ENCODE results near the gene BPIFB2. TPM values are rescaled to one million over a fixed set of nuclear protein-coding genes. Genes with fewer than 3 reads are reported as not detected.

Gene BPIFB2, protein sequence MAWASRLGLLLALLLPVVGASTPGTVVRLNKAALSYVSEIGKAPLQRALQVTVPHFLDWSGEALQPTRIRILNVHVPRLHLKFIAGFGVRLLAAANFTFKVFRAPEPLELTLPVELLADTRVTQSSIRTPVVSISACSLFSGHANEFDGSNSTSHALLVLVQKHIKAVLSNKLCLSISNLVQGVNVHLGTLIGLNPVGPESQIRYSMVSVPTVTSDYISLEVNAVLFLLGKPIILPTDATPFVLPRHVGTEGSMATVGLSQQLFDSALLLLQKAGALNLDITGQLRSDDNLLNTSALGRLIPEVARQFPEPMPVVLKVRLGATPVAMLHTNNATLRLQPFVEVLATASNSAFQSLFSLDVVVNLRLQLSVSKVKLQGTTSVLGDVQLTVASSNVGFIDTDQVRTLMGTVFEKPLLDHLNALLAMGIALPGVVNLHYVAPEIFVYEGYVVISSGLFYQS
- total RNA-seq = 10 to 100 TPM in 1 of 4 donors, 1 to 10 TPM in 1, under 1 TPM in 1, not detected in 1; 0.19 to 93.5 (median 1.6) TPM

DNA sequence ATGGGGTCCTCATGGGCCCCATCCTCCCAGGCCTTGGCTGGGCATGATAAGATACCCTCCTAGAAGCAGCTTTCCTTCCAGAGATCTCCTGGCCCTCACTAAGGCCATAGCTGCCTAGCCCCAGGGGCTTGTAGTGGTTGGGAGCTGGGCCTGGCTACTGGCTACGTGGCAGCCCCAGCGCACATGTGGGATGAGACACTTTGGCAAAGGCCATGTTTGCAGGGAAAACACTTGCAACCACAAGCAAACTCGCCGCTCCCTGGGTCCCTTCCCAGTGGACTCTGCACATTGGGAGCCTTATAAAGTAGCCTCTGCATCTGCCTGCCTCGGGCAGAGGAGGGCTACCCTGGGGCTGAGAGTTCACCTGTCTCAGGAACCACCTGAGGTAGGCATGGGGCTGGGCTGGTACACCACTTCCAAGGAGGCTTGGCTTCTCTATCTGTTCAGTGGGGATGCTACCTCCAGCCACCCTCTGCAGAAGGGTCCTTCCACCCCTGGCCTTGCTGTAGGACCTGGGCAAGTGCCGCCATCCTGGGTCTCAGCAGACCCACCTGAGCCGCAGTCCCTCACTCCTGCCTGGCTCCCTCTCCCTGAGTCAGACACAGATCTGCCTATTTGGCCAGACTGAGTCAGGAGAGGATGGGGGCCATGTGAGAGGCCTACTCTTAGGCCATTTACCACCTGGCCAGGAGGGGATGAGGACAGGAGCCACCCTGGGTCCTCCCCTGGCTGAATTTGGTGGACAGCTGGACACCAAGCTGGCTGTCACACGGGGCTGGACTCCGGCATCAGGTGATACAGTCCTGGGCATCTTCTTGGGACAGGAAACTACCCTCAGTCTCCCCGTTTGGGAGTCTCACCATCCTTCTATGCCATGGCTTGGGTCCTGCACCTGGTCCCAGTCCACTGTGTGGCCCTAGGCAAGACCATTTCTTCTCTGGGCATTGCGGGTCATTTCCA lies at the start of gene BPIFB2:
Gene BPIFB2, plus strand, starts transcription at position 329 of the 960 bp plus-strand sequence. CDS start 871 bp downstream, outside the sequence.
- H3K27me3 ChIP-seq = peaks cover 0 to 31% (median 0%) of the 10 kb centered on the region in 4 donors
- H3K4me1 ChIP-seq = peaks cover 0 to 8% (median 0%) of the 10 kb centered on the region in 3 donors
- no peaks in the 10 kb centered on the region for H3K36me3 ChIP-seq
- H3K27ac ChIP-seq = no peak within 1 kb of the TSS
- DNase-seq = no peak
- no peaks in the 10 kb centered on the region for H3K9me3 ChIP-seq
- intact Hi-C loops (cut with DNase I) = no loop called here
- WGBS, 2 donors = 91 to 100% methylated on average over 2 to 4 of the region's 11 CpGs
- TF ChIP-seq, protein P1, sequence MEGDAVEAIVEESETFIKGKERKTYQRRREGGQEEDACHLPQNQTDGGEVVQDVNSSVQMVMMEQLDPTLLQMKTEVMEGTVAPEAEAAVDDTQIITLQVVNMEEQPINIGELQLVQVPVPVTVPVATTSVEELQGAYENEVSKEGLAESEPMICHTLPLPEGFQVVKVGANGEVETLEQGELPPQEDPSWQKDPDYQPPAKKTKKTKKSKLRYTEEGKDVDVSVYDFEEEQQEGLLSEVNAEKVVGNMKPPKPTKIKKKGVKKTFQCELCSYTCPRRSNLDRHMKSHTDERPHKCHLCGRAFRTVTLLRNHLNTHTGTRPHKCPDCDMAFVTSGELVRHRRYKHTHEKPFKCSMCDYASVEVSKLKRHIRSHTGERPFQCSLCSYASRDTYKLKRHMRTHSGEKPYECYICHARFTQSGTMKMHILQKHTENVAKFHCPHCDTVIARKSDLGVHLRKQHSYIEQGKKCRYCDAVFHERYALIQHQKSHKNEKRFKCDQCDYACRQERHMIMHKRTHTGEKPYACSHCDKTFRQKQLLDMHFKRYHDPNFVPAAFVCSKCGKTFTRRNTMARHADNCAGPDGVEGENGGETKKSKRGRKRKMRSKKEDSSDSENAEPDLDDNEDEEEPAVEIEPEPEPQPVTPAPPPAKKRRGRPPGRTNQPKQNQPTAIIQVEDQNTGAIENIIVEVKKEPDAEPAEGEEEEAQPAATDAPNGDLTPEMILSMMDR (IDR thresholded peaks at IDR 0.05) = no peak
- TF ChIP-seq POLR2A (IDR thresholded peaks at IDR 0.05) = no peak
- no peak within 1 kb of the TSS for H3K4me3 ChIP-seq

DNA sequence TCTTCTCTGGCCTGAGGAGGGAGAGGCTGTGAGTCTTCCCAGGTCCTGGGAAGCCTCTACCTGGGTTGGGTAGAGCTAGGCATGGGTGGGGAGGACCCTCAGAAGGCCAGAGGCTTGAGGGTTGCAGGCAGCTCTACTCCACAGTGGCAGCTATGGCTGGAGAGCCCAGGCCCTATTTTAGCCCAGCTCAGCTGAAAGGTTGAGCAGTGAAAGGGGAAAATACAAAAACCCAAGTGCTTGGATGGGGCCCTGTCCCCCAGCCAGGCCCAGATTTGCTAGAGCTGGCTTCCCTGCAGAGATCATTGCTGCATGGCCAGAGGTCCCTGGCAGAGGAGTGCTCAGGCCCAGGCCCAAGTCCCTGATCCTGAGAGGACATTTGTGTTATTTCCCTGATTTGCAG lies 48.9 kb upstream of the BPIFB2 start:
- no peak for DNase-seq
- intact Hi-C loops (cut with DNase I) = no loop called here
- H3K4me1 ChIP-seq = no peaks in the 10 kb centered on the region
- peaks cover 0 to 15% (median 0%) of the 10 kb centered on the region in 4 donors for H3K27me3 ChIP-seq
- H3K36me3 ChIP-seq = no peaks in the 10 kb centered on the region
- peaks cover 0 to 8% (median 0%) of the 10 kb centered on the region in 3 donors for H3K9me3 ChIP-seq
- TF ChIP-seq, protein P1 (IDR thresholded peaks at IDR 0.05) = no peak
- no peak for TF ChIP-seq POLR2A (IDR thresholded peaks at IDR 0.05)
- H3K27ac ChIP-seq = no peak overlapping the region
- no peak overlapping the region for H3K4me3 ChIP-seq

DNA sequence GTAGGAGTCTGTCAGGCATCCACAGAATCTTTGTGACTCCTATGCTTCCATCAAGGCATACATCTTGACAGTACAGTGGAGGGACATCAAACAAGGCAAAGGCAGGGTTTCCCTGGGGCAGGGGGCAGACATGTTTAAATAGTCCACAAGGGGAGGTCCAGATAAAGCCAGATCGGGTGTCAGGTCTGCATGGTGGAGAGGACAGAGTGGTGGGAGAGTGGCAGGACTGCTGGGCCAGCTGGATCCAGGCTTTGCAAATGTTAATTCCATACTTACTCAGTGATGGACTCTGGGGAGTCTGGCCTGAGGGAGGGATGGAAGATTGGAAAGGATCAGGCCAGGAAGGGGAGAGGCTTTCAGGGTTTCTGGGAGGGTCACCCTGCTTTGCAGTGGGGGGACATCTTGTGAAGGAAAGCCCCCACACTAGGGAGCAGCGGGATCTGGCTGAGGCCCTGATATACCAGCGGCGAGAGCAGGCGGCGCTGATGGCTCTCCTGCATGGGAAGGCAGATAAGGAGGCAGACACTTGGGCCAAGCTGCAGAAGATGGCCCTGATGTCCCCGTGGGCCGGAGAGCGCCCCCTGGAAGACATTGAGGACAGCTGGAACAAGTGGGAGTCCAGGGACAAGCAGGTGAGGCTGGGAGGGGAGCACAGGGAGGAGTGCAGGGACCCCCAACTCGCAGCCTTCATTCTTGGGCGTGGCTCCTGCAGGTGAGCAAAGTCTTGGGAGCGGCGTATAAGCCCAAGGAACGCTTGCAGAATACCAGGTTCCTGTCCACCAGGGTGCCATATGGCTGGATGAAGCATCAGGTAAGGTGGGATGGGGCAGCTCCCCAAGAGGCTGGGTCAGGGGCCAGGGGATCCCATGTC lies 47.9 kb upstream of the BPIFB2 start:
- H3K4me1 ChIP-seq = no peaks in the 10 kb centered on the region
- WGBS, 2 donors = 76 to 86% methylated on average over 9 to 11 of the region's 14 CpGs
- intact Hi-C loops (cut with DNase I) = no loop called here
- H3K4me3 ChIP-seq = no peak overlapping the region
- no peak for DNase-seq
- no peaks in the 10 kb centered on the region for H3K36me3 ChIP-seq
- TF ChIP-seq, protein P1 (IDR thresholded peaks at IDR 0.05) = no peak
- no peak for TF ChIP-seq POLR2A (IDR thresholded peaks at IDR 0.05)
- H3K27me3 ChIP-seq = peaks cover 0 to 8% (median 0%) of the 10 kb centered on the region in 4 donors
- no peak overlapping the region for H3K27ac ChIP-seq
- H3K9me3 ChIP-seq = peaks cover 0 to 8% (median 0%) of the 10 kb centered on the region in 3 donors

DNA sequence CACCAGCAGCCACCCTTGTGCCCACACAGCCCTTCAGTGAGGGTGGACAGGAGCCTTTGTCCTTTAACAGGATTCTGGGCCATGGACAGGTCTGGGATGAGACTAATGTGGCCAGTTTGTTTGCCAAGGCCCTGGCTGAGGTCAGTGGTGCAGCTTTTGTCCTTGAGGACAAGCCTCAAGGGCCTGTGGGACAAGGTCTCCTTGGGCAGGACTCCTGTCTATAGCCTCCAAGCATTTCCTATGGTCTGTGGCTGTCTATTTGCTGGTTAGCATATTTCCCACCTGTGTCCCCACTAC lies 47.3 kb upstream of the BPIFB2 start:
- TF ChIP-seq, protein P1 (IDR thresholded peaks at IDR 0.05) = no peak
- no peak for TF ChIP-seq POLR2A (IDR thresholded peaks at IDR 0.05)
- intact Hi-C loops (cut with DNase I) = no loop called here

More for the DNA sequence above, 47.3 kb upstream of the BPIFB2 start:
- Histone ChIP-seq H3K27ac (no peak overlapping the region), H3K36me3 (no peaks in the 10 kb centered on the region), H3K27me3 (peaks cover 0 to 4% (median 0%) of the 10 kb centered on the region in 4 donors), H3K4me3 (no peak overlapping the region), H3K9me3 (peaks cover 0 to 8% (median 0%) of the 10 kb centered on the region in 3 donors), H3K4me1 (no peaks in the 10 kb centered on the region)
- DNase-seq = no peak
